ENCODE results near the gene PDE9A. TPM values are rescaled to one million over a fixed set of nuclear protein-coding genes. Genes with fewer than 3 reads are reported as not detected.

PDE9A gene
- polyA plus RNA-seq, 1 experiment = 0.09 TPM

DNA sequence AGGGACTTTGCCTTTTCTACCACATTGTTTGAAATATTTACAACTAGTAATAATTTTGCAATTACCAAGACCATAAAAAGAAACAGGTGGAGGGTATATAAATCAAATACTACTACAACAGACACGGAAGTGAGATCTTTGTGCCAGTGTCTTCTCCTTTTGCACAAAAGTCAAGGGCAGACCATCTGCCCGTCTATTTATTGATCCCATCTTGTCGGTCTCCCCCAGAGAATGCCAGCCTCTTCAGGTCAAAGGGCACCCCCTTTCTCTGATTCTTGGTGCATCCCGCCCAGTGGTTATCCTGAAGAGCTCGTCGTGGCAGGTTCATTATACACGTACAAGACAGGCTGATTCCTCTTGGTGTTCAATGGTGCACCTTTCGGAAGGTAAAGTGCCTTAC lies 4.8 kb upstream of the PDE9A start:
- CTCF ChIA-PET = no interaction called here
- DNase-seq (ENCODE audit: low read depth) = no peak
- TF ChIP-seq, protein P1, sequence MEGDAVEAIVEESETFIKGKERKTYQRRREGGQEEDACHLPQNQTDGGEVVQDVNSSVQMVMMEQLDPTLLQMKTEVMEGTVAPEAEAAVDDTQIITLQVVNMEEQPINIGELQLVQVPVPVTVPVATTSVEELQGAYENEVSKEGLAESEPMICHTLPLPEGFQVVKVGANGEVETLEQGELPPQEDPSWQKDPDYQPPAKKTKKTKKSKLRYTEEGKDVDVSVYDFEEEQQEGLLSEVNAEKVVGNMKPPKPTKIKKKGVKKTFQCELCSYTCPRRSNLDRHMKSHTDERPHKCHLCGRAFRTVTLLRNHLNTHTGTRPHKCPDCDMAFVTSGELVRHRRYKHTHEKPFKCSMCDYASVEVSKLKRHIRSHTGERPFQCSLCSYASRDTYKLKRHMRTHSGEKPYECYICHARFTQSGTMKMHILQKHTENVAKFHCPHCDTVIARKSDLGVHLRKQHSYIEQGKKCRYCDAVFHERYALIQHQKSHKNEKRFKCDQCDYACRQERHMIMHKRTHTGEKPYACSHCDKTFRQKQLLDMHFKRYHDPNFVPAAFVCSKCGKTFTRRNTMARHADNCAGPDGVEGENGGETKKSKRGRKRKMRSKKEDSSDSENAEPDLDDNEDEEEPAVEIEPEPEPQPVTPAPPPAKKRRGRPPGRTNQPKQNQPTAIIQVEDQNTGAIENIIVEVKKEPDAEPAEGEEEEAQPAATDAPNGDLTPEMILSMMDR (IDR thresholded peaks at IDR 0.05; ENCODE audit: insufficient read depth, low read depth, low read length) = no peak
- H3K27me3 ChIP-seq (ENCODE audit: control insufficient read depth, insufficient read depth, low read length) = peaks cover 12% of the 10 kb centered on the region
- no peak overlapping the region for H3K4me3 ChIP-seq (ENCODE audit: low read depth, low read length)
- POLR2A ChIA-PET = no interaction called here
- H3K36me3 ChIP-seq (ENCODE audit: control insufficient read depth, insufficient read depth, low read length) = no peaks in the 10 kb centered on the region

DNA sequence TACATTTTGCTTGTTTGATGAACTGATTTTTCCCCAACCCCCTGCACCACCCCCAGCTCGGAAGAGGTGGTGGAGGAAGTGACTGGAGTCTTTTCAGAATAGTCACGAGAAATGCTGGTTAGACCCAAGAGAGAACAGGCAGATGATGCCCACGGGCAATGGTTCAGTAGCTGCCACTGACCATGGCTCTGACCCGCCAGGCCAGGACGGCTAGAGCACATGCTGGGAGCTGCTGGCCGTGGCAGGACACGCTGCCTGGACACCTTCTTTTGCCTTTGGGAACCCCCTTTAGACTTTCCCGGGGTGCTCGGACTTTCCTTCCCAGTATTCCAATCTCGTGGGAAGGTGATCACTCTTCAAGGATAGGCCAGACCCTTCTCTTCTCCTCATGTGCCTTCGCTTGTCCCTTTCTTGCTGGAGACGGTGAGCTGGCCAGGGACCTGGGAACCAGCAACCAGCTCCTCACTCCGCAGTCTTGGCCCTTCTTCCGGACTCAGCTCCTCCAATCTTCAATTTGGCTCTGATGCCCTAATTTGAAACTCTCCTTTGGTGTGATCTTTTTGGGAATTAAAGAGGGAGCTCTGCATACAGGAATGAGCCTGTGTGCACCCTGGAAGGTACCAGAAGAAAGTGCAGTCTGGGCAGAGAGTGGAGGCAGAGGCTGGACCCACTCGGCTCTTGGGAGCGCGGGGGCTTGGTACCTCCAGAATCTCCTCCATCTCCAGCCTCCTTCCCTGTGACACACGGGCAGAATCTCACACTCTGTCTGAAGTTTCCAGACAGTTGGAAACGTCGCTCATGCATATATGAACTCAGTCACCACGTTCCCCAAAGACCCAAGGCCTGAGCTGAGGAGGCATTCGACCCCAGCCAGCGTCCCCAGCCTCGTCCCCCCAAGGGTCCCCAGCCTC lies 4.0 kb upstream of the PDE9A start:
- Histone ChIP-seq H3K4me3 (ENCODE audit: low read depth, low read length) (no peak overlapping the region), H3K36me3 (ENCODE audit: control insufficient read depth, insufficient read depth, low read length) (no peaks in the 10 kb centered on the region), H3K27me3 (ENCODE audit: control insufficient read depth, insufficient read depth, low read length) (peaks cover 15% of the 10 kb centered on the region)
- ChIA-PET CTCF (no interaction called here), POLR2A (no interaction called here)
- TF ChIP-seq, protein P1 (IDR thresholded peaks at IDR 0.05; ENCODE audit: insufficient read depth, low read depth, low read length) = no peak
- no peak for DNase-seq (ENCODE audit: low read depth)

DNA sequence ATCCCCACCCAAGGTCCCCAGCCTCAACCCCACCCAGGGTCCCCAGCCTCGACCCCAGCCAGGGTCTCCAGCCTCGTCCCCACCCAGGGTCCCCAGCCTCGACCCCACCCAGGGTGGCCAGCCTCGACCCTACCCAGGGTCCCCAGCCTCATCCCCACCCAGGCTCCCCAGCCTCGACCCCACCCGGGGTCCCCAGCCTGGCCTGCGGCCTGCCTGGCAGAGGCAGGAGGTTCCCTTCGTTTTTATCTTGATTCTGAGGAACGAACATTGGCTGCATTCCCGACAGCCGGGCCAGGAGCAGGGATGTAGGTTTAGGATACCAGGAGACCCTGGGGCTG lies 3.4 kb upstream of the PDE9A start:
- TF ChIP-seq, protein P1 (IDR thresholded peaks at IDR 0.05; ENCODE audit: insufficient read depth, low read depth, low read length) = no peak
- H3K27me3 ChIP-seq (ENCODE audit: control insufficient read depth, insufficient read depth, low read length) = peaks cover 21% of the 10 kb centered on the region
- ChIA-PET CTCF (no interaction called here), POLR2A (no interaction called here)
- H3K36me3 ChIP-seq (ENCODE audit: control insufficient read depth, insufficient read depth, low read length) = no peaks in the 10 kb centered on the region
- H3K4me3 ChIP-seq (ENCODE audit: low read depth, low read length) = no peak overlapping the region
- no peak for DNase-seq (ENCODE audit: low read depth)

DNA sequence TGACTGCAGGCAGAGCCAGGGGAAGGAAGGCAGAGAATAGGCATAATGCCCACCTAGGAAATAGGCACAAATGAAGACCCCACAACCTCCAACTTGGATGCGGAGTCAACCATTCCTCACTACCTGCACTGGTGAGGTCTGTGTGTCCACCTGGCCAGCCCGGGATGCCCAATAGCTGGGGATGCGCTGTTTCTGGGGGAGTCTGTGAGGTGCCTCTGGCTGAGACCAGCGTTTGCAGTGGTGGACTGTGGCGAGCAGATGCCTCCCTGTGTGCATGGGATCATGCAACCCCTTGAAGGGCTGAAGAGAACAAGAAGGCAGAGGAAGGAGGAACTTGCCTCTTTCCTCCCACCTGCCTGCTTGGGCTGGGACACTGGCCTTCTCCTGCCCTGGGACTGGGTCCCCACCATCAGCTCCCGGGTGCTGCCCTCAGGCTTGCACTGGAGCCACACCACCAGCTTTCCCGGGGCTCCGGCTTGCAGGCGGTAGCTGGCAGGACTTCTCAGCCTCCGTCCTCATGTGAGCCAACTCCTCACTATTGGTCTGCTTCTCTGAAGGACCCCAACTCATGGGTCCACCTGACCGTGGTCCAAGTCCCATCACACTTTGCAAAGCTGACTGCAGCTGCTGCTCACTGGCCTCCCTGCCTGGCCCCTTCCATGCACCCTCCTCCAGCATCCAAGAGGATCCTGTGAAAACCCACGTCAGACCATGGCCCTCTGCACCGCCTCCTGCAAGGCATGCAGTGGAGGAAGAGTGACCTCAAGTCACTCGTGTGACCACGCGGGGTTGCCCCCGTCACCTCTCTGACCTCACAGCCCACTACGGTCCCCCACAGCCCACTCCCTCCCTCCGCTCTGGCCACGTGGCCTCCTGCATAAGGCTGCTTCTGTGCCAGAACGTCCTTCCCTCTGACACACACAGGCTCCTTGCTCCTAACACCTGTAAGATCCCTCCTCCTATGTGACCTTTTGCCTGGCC lies 2.7 kb upstream of the PDE9A start:
- DNase-seq (ENCODE audit: low read depth) = no peak
- Histone ChIP-seq H3K36me3 (ENCODE audit: control insufficient read depth, insufficient read depth, low read length) (no peaks in the 10 kb centered on the region), H3K27me3 (ENCODE audit: control insufficient read depth, insufficient read depth, low read length) (peaks cover 26% of the 10 kb centered on the region), H3K4me3 (ENCODE audit: low read depth, low read length) (no peak overlapping the region)
- TF ChIP-seq, protein P1 (IDR thresholded peaks at IDR 0.05; ENCODE audit: insufficient read depth, low read depth, low read length) = no peak
- ChIA-PET CTCF (no interaction called here), POLR2A (no interaction called here)
